Hepatocyte (in vitro differentiated cells): ENCODE results near the gene PIGP. TPM values are rescaled to one million over a fixed set of nuclear protein-coding genes. Genes with fewer than 3 reads are reported as not detected.

ENCODE experiments used
- DNase-seq: peaks from one replicate; pipeline ENCODE4 v3.0.0-alpha.2; 2016; ENCODE audit warnings: low spot score
- H2AFZ ChIP-seq: fragments of 200-600 bp; sonication (generic); 2 replicates; pipeline ENCODE4 v1.6.0; 2016; ENCODE audit warnings: antibody characterized with exemption, mild to moderate bottlenecking
- H3K27ac ChIP-seq: fragments of 200-600 bp; sonication (generic); 2 replicates; pipeline ENCODE4 v1.5.1; 2016; ENCODE audit warnings: mild to moderate bottlenecking
- H3K27me3 ChIP-seq: fragments of 200-600 bp; sonication (generic); 2 replicates; pipeline ENCODE4 v1.6.1; 2016
- H3K36me3 ChIP-seq: fragments of 200-600 bp; sonication (generic); replicated peaks from 2 replicates; pipeline ENCODE4 v1.5.1; 2016; ENCODE audit warnings: low read depth; ENCODE audit not compliant: insufficient read depth
- H3K4me1 ChIP-seq: fragments of 200-600 bp; sonication (generic); 2 replicates; pipeline ENCODE4 v1.5.1; 2016; ENCODE audit warnings: mild to moderate bottlenecking, moderate library complexity; ENCODE audit not compliant: insufficient read depth
- H3K4me2 ChIP-seq: fragments of 200-600 bp; sonication (generic); 2 replicates; pipeline ENCODE4 v1.6.0; 2016
- H3K4me3 ChIP-seq: fragments of 200-600 bp; sonication (generic); 2 replicates; pipeline ENCODE4 v1.5.1; 2016; ENCODE audit warnings: mild to moderate bottlenecking
- H3K79me2 ChIP-seq: fragments of 200-600 bp; sonication (generic); 2 replicates; pipeline ENCODE4 v1.6.0; 2017; ENCODE audit warnings: mild to moderate bottlenecking
- H3K9me2 ChIP-seq: fragments of 200-600 bp; sonication (generic); replicated peaks from 2 replicates; pipeline ENCODE4 v1.6.0; 2017; ENCODE audit warnings: mild to moderate bottlenecking; ENCODE audit not compliant: insufficient read depth
- H3K9me3 ChIP-seq: fragments of 200-600 bp; sonication (generic); 2 replicates; pipeline ENCODE4 v1.5.1; 2016; ENCODE audit warnings: low read depth, mild to moderate bottlenecking
- H4K20me1 ChIP-seq: fragments of 200-600 bp; sonication (generic); 2 replicates; pipeline ENCODE4 v1.6.0; 2016; ENCODE audit warnings: mild to moderate bottlenecking; ENCODE audit not compliant: insufficient read depth, poor library complexity, severe bottlenecking
- CTCF ChIP-seq: fragments of 200-600 bp; sonication (generic); IDR thresholded peaks from 2 replicates; pipeline ENCODE4 v1.5.1; 2016; ENCODE audit warnings: antibody characterized with exemption, mild to moderate bottlenecking; ENCODE audit not compliant: poor library complexity
- EZH2phosphoT487 ChIP-seq: fragments of 200-600 bp; sonication (generic); IDR thresholded peaks from one replicate; pipeline ENCODE4 v1.6.1; 2018; ENCODE audit warnings: antibody characterized with exemption, mild to moderate bottlenecking, low read depth, moderate library complexity; ENCODE audit not compliant: unreplicated experiment, severe bottlenecking
- WGBS: methylation state at CpG from one replicate; pipeline ENCODE4 v1.1.6; 2016; ENCODE audit warnings: low lambda C conversion rate; ENCODE audit errors: missing lambda C conversion rate; 5-methylcytosine and 5-hydroxymethylcytosine counted together
- polyA plus RNA-seq: library from polyadenylated mRNA; unstranded; fragments of >200 nt; fragmentation: Nextera tagmentation; extraction: Ambion mirVana; gene quantifications from 2 replicates; pipeline ENCODE4 v1.2.1, GENCODE V29; 2016
- small RNA-seq: library from RNA; depleted of rRNA; stranded (forward); fragments of <200 nt; gene quantifications from one replicate; pipeline ENCODE3, GENCODE V24; 2014
- total RNA-seq: library from RNA; depleted of rRNA; stranded (reverse); fragments of >200 nt; gene quantifications from 2 replicates; pipeline ENCODE4 v1.2.3, GENCODE V29; 2014

PIGP gene
- total and polyA plus RNA-seq, 2 experiments from 2014 or later: 23.3 to 39.9 TPM

GRCh38 chr21:37017951-37018679 is 54.8 kb downstream of the PIGP start:
- Histone ChIP-seq H3K27ac (no peak overlapping the region), H3K27me3 (no peaks in the 10 kb centered on the region), H3K4me2 (no peak overlapping the region), H2AFZ (no peak overlapping the region), H3K9me2 (no peaks in the 10 kb centered on the region), H3K4me1 (no peaks in the 10 kb centered on the region), H3K36me3 (no peaks in the 10 kb centered on the region), H4K20me1 (no peaks in the 10 kb centered on the region), H3K79me2 (no peaks in the 10 kb centered on the region), H3K9me3 (no peaks in the 10 kb centered on the region), H3K4me3 (no peak overlapping the region)
- TF ChIP-seq CTCF (no peak), EZH2phosphoT487 (no peak)
- DNase-seq: no peak
- WGBS: 77% methylated on average over 13 of the region's 13 CpGs

Small RNA genes lying within 50 kb of the gene (small RNA-seq; reads per million reads assigned to genes)
- gene RNU6-696P: not detected

Other genes with a start within 250 kb of the PIGP start
- 16.7 and 30.4 TPM in 2 replicates for gene HLCS, start 106.4 kb downstream of the PIGP start, total RNA-seq
- gene HLCS, start 106.4 kb downstream of the PIGP start, polyA plus RNA-seq: 9.2 and 10.6 TPM in 2 replicates
- 0.17 TPM in 1 of 2 replicates, not detected in the other for gene RIPPLY3, start 66.4 kb downstream of the PIGP start, total RNA-seq
- 0.11 and 1.0 TPM in 2 replicates for gene RIPPLY3, start 66.4 kb downstream of the PIGP start, polyA plus RNA-seq
- gene TTC3, start 183 bp upstream of the PIGP start, total RNA-seq: 196 and 244 TPM in 2 replicates
- gene TTC3, start 183 bp upstream of the PIGP start, polyA plus RNA-seq: 139 and 146 TPM in 2 replicates
- 74.5 and 75.8 TPM in 2 replicates for gene VPS26C, start 194.3 kb upstream of the PIGP start, total RNA-seq
- 43.7 and 49.5 TPM in 2 replicates for gene VPS26C, start 194.3 kb upstream of the PIGP start, polyA plus RNA-seq